Fibroblast of villous mesenchyme (primary cell): Measurements from ENCODE around the gene SMARCA2. TPM values are rescaled to one million over a fixed set of nuclear protein-coding genes. Genes with fewer than 3 reads are reported as not detected.

Source experiments
- DNase-seq: peaks from one replicate; pipeline ENCODE4 v3.0.0-alpha.2; 2010; ENCODE audit warnings: low read depth
- H3K4me3 ChIP-seq: 2 replicates; pipeline ENCODE4 v1.5.1; 2011; ENCODE audit warnings: low read depth, mild to moderate bottlenecking, low read length
- CTCF ChIP-seq: IDR thresholded peaks from 2 replicates; pipeline ENCODE4 v1.5.1; 2012; ENCODE audit warnings: low read depth, mild to moderate bottlenecking, low read length; ENCODE audit not compliant: insufficient read depth
- total RNA-seq: library from RNA; depleted of rRNA; stranded (reverse); fragments of >200 nt; gene quantifications from 2 replicates; pipeline ENCODE4 v1.2.3, GENCODE V29; 2012

SMARCA2 gene
- total RNA-seq, 1 donor: 51.4 TPM

- no peak for DNase-seq
- TF ChIP-seq CTCF: no peak
- H3K4me3 ChIP-seq: no peak overlapping the region
Observed at GRCh38 chr9:2047144-2047671, 32.1 kb downstream of the SMARCA2 start.

GRCh38 chr9:2047916-2048315 is 32.8 kb downstream of the SMARCA2 start:
- DNase-seq: no peak
- TF ChIP-seq CTCF: no peak
- no peak overlapping the region for H3K4me3 ChIP-seq

- no peak overlapping the region for H3K4me3 ChIP-seq
- no peak for TF ChIP-seq CTCF
- DNase-seq: no peak
Observed at GRCh38 chr9:2050236-2050635, 35.1 kb downstream of the SMARCA2 start.

GRCh38 chr9:2053883-2054845 is 39.0 kb downstream of the SMARCA2 start:
- no peak overlapping the region for H3K4me3 ChIP-seq
- DNase-seq: peak; percentile 50
- no peak for TF ChIP-seq CTCF

- DNase-seq: no peak
- H3K4me3 ChIP-seq: no peak overlapping the region
- no peak for TF ChIP-seq CTCF
Observed at GRCh38 chr9:2055203-2055658, 40.1 kb downstream of the SMARCA2 start.

GRCh38 chr9:2059274-2059929 is 44.3 kb downstream of the SMARCA2 start:
- no peak overlapping the region for H3K4me3 ChIP-seq
- no peak for DNase-seq
- no peak for TF ChIP-seq CTCF
